Stimulated activated CD4-positive, alpha-beta T cell treated with anti-CD3 and anti-CD28 coated beads, Interleukin-1b, Interleukin-23, amount 100 ng/mL, for 1 hour (primary cell): Measurements from ENCODE around the gene SMIM15.
"Not testable (repeated sequence)": the region's sequence is repeated elsewhere in the genome, so short reads cannot be mapped to it uniquely, and the experiment has no call there.

Experiments
- DNase-seq, 2 donors: peaks; one replicate each; pipeline ENCODE4 v3.0.0-alpha.2; 2020; ENCODE audit warnings: low read depth in 2 of 2

SMIM15 gene, protein sequence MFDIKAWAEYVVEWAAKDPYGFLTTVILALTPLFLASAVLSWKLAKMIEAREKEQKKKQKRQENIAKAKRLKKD

DNA sequence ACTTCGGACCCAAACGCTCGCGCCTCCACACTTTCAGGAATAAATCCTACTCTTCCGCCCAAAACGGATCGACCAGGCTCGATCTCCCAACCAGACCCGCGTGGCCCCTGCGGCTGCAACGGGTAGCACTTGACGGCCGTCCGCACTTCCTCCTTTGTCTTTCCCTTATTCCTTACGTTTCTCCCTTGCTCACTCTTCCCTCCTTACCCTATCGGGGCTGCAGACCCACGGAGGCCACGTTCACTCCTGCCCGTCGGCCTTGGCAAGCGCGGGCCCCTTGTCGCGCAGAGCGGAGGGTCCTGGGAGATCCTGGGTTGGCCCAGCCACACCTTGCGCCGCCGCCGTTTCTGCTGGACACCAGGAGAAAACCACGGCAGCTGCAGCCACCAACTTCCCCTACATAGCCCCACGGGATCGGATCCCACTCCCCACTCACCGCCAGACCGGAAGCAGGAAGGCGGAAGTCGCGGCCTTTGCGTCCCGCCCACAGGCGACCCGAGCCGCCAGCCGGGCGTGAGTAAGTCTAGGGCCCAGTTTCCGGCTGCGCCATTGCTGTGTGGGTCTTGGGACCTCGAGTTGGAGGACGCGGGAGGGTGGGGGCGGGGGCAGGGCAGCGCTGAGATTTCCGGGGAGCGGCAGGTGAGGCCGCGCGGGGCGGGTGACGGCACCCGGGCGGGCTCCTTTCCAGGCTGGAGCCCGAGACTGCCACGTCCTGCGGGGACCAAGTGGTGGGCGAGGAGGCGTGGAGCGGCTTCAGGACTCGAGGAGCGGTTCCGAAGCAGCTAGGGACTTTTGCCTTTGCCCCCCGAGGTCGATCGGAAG, at the start of gene SMIM15:
SMIM15 (minus strand) TSS at position 459 of the 822 bp plus-strand sequence. CDS start 2,297 bp downstream, outside the sequence.
- peak; percentile 47 to 61 for DNase-seq

DNA sequence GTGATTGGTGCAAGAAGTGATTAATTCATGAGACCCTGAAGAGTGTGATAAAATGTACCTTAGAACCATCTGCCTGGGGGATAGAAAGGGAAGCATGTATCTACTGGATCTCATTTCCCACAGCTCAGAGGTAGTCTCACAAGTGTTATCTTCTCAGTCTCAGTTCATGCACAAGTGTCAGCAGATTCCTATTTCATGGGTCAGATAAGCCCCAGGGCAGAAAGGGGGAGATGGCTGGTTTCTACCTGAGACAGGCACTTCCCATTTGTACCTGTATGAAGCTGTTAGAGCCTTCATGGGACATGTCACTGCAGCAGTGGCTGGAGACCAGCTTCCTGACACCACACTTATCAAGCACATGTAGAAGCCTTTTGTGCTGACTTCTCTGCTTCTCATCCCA, 45.6 kb upstream of the SMIM15 start:
- no peak for DNase-seq

DNA sequence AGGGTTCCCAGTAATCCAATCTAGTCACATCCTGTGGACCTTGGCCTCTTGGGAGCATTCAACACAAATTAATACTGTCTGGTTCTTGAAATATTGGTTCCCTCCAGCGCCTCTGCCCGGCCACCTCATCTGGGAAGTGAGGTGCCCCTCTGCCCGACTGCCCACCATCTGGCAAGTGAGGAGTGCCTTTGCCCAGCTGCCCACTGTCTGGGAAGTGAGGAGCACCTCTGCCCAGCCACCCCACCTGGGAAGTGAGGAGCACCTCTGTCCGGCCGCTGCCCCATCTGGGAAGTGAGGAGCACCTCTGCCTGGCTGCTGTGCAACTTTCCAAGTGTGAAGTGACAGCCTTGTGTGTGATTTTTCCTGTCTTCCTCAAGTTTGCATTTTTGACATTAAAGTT, 42.7 kb upstream of the SMIM15 start:
- no peak for DNase-seq

DNA sequence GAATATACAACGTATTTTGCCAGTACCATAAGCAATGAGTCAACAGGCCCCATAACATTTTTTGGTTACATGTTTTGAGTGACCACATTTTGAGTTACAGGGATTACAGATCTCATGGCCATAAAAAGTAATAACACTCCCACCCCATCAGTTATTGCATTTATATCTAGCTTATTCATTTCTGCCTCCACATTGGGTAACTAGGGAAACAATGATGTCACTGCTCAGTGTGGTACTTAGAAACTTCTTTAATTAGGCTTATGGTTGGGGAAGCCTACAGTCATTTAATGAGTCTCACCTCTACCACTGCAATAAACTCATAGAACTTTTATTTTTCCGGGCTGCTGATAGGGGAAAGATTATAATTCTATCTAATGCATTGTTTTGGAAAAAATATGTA, 39.9 kb upstream of the SMIM15 start:
- no peak for DNase-seq

DNA sequence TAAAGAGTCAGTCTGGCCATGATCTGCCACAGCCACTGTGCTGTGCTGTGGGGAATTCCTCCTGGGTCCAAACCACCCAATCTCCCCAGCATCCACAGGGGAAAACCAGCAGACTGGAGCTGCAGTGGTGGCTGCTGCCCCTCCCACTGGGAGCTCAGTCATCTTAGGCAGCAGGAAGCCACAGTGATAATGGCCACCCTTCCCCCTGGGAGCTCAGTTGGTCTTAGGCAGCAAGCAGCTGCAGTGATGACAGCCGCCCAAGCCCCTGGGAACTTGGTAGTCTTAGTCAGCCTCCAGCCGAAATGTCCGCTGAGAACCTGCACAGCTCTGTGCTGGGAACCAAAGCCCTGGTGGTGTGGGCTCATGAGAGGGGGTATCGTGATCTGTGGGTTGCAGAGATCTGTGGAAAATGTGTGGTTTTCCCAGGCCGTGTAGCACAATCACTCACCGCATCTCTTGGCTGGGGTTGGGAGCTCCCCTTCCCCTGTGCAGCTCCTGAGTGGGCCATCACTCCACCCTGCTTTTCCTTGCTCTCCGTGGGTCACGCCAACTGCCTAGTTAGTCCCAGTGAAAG, 38.4 kb upstream of the SMIM15 start:
- no peak for DNase-seq

DNA sequence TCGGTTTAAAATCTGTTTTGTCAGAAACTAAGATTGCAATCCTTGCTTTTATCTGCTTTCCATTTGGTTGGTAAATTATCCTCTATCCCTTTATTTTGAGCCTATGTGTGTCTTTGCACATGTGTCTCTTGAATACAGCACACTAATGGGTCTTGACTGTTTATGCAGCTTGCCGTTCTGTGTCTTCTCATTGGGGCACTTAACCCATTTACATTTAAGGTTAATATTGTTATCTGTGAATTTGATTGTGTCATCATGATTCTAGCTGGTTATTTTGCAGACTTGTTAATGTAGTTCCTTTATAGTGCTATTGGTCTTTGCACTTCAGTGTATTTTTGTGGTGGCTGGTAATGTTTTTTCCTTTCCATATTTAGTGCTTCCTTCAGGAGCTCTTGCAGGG, 36.3 kb upstream of the SMIM15 start:
- no peak for DNase-seq

DNA sequence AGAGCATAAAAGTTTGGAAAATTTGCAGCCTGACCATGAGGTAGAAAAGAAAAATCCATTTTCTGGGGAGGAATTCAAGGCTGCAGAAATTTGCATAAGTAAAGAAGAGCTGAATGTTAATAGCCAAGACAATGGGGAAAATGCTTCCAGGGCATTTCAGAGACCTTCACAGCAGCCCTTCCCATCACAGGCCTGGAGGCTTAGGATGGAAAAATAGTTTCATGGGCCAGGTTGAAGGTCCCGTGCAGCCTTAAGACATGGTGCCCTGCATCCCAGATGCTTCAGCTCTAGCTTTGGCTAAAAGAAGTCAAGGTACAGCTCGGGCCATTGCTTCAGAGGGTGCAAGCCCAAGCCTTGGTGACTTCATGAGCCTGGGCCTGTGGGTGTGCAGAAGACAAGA, 25.6 kb upstream of the SMIM15 start:
- DNase-seq: not testable (repeated sequence)

DNA sequence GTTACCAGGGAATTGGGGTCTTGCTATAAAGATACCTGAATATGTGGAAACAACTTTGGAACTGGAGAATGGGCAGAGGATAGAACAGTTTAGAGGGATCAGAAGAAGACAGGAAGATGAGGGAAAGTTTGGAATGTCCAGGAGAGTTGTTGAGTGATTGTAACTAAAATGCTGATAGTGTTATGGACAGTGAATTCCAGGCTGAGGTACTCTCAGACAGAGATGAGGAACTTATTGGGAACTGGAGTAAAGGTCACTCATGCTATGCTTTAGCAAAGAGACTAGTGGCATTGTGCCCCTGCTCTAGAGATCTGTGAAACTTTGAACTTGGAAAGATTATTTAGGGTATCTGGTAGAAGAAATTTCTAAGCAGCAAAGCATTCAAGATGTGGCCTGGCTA, 25.1 kb upstream of the SMIM15 start:
- not testable (repeated sequence) for DNase-seq

DNA sequence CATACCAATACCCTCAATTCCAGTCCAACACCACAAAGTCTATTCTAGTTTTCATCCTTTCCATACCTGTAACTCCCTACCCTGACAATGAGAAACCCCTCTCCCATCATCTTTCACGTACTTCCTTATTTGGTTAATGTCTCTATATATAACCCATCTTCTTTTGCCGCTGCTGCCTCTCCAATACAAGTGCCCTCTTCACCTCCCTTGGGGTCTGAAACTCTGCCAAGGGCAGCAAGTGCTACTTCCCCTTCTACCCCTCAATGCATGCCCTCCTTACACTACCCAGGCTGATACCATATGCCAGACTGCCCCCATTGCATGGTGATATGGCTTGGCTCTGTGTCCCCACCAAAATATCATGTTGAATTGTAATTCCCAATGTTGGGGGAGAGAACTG, 24.4 kb upstream of the SMIM15 start:
- no peak for DNase-seq

DNA sequence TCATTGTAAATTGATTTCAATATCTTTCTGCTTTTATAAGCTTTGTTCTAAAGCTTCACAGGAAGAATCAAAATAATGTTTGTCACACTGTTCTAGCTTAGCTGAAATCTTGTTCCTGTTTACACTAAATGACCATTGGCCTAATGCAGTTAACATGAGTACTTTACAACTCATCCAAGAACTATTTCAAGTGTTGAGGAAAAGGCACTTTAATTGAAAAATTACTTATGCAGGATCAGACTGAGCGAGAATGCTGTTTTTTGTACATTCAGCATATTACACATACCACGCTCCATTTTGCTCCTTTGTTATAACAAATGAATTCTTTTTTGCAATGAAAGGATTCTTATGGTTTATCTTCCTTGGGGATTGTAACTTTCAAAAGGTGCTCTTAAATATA, 22.4 kb upstream of the SMIM15 start:
- DNase-seq: no peak

DNA sequence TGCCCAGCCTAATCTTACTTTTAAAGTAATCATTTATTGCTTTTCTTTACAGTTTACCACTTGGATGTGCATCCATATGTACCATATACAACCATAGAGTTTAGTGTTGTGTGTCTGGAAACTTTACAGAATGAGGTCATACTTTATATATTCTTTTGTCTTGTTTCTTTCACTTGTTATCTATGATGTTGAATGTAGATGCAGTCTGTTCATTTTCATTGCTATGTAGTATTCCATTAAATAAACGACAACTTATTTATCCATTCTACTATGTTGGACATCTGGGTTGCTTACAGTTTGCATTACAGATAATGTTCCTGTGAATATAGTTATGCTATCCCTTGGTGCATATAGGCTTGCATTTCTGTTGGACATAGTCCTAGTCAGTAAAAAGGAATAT, 21.3 kb upstream of the SMIM15 start:
- no peak for DNase-seq

DNA sequence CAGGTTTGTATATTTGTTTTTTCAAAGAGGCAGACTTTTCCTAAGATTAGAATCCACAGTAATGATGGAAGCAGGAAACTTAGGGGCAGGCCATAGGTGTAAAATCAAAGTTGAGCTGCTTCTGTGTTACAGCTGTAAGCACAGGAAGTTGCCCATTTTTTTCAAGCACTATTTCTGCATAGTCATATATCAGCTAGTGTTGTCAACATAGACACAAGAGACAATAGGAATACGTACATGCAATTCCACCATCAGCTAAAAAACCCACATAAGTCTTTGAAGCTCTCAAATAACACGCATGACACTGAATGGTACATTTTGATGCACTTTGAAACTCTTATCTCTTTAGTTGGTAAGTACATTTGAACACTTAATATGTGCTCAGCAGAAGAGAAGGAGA, 20.2 kb upstream of the SMIM15 start:
- DNase-seq: no peak

DNA sequence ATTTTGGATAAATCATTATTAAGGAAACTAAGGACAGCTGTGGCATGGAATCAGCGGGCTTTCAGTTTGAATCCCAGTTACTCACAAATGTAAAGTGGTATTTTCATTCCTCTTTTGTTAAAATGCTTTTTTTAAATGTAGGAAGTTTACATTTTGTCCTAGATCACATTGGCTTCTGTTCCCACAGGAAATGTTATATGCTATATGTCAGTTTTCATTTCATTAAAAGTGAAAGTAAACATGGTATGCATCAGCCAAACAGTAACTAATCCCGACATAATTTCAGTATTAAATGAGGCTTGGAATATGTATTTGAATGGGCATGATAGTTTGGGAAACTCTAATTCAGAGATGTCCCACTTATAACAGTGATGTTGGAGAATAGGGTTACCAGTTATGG, 18.6 kb upstream of the SMIM15 start:
- no peak for DNase-seq

DNA sequence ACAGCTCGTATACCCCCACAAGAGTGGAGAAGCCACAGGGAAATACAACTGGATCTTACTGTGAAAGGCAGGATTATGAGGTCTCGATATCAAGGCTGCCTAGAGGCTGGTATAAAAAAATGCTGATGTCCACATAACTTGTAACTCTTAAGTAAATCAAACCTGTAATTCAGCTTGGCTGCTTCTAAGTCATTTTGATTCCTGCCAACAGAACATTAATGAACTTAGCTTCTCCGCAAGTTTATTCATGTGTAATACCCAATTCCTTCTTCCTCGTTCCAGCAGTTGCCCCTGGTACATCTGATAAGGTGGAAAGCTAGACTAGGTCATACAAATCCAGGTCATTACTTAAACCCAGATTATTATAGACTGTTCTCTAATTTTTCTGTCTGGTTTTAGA, 16.4 kb upstream of the SMIM15 start:
- no peak for DNase-seq

DNA sequence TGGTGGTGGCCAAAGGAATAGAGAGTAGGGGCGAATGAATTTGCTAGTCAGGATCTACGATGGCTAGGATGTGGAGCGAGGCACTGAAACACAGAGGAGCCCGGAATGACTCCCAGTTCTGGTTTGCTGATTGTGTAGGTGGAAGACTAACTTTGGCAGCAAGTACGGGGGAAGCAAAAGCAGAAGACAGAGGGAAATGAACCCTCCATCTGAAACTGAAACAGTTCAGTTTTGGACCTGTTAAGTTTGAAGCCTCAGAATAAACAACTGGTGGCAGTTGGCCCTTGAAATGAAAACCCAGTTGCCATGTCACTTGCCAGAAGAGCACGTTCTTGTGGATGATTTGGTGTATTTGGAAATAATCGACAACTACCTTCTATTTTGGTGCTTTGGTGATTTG, 15.4 kb upstream of the SMIM15 start:
- DNase-seq: no peak

DNA sequence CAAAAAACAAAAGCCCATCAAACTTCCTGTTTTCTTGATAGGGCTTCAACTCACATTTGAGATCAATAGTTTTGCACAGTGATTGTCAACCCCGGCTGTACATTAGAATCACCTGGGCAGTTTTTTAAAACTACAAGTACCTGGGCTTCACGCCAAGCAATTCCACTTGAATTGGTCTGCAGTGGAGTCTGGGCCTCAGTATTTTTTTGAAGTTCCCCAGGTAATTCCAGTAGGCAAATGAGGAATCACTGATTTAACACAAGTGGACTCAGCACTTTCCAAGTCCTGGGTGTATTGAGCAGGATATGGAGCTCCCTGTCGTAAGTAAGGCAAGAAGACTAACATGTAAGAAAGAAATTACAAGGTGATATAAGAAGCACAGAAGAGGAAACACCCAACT, 14.8 kb upstream of the SMIM15 start:
- no peak for DNase-seq

DNA sequence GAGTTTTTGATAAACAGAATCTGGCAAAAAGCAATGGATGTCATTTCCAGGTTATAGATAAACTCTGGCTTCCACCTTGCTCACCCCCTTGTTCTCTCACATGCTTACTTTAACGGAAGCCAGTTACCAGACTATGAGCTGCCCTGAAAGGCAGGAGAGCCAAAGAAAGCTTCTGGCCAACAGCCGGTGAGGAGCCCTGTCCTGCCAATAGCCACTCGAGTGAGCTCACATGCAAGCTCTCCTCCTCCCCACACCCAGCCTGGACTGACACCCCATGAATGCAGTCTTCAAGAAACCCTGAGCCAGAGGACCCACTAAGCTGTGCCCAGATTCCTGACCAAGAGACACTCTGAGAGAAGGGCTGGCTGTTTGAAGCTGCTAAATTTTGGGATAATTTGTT, 14.4 kb upstream of the SMIM15 start:
- DNase-seq: no peak

DNA sequence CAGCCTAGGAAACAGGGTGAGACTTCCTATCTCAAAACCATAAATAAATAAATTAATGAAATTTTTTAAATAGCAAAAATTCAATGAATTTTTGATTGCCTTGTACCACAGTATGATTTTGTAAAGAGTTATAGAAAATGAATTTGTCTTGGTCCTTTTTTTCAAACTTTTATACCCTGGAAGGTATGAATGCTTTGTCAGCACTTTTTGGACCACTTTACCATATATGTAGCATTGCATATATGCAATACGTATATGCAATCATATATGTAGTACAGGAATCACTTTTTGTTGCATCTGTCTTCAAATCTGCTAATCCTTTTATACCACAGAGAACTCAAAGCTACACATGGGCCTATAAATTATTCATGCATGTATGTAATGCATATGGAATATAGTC, 9.2 kb upstream of the SMIM15 start:
- DNase-seq: no peak

DNA sequence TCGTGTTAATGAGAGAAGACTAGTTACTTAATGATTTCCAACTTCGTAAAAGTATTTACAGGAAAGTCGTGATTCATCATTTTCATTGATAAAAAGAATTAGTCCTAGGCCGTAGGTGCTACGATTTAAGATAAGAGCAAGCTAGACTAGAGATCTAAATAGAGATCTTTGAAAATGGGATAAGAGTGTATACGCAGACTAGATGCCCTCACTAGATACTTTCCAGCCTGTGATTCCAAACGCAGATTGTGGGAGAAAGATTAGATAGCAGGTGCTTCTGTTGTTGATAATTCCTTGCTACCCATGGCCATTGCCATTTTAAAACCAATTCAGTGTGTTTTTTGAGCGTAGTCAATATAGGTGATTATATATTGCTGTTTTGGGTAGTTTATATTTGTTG, 6.7 kb upstream of the SMIM15 start:
- no peak for DNase-seq

DNA sequence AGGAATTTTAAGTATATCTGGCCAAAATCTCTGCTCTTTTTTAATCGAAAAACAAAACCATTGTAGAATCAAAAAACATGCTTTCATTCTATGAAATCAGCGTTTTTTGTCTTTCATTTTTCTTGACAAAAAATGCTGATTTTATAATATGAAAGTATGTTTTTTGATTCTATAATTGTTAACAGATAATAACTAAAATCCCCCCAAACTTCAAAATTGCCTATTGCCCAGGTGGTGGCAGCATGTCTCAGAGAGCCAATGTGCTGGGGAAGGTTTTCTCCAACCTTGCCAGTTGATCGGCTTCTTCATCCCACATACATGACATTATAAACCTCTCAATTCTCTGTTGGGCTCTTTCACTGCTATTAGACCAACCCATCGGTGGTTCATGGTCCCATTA, 5.1 kb upstream of the SMIM15 start:
- DNase-seq: no peak

DNA sequence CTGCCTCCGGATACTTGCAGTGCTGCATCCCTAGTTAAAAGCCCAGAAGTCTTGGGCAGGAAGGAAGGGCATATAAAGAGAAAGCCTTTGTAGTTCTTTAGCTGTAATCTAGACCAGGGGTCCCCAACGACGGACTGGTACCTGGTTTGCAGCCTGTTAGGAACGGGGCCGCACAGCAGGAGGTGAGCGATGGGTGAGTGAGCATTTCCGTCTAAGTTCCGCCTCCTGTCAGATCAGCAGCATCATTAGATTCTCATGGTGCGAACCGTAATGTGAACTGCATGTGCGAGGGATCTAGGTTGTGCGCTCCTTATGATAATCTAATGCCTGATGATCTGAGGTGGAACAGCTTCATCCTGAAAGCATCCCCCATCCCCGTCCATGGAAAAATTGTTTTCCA, 1.6 kb upstream of the SMIM15 start:
- DNase-seq: no peak

DNA sequence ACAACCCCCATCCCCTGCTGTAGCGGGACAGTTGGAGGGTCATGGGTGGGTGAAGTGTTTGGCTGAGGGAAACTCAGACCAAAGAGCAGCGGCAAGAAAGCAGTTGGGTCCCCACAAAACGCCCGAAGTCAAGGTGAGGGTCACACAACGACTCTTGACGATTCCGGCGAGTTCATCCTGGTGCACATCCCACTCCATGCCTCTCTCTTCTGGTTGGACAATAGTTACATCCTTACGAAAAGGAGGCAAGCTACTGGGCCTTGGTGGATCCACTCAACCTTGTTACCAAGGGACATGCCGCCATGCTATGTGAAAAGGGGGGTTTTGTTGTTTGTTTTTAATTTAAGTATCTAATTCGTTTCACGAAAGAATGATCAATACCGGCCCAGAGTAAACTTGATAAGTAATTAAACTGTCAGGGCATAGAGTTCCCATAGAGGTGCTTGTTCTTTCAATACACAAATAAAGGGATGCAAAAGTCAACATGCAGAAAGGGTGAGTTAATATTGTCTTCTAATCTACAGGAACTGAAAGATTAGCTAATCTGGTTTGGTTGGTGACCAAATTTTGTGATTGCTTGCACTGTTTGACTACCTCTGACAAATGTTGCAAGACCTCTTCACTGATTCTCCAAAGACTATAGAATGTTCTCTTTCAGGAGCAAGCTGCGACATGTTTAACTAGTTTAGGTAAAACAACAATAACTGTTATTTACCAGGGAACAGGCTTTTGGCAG, 732 bp upstream of the SMIM15 start:
- no peak for DNase-seq

DNA sequence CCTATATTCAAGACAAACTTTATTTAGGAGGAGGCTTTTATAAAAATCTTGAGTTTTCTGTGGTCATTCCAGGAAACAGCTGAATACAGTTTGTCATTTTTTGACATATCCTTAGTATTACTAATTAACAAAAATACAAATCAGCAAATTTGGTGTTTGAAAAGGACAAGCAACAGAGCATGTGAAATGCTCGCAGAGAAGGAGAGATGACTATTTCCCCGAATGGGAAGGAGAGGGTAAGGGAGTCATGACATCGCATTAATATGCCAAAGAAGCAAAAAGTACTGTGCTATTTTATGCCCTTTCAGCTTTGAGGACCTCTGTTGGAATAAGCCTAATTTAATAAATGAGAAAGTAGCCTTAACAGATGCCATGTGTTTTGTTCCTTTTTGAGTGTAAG, 1.8 kb downstream of the SMIM15 start:
- DNase-seq: no peak
